GM18867 (cell line): ENCODE measurements around the gene RBM33.
A peak's percentile ranks its signal among the peaks of the same experiment; 100 is the strongest.

Source experiments
- ATAC-seq: cut with Tn5 transposase; IDR thresholded peaks from one replicate; pipeline ENCODE4 v1.9.1; 2021; ENCODE audit warnings: mild to moderate bottlenecking, moderate library complexity; ENCODE audit not compliant: unreplicated experiment

RBM33 gene

DNA sequence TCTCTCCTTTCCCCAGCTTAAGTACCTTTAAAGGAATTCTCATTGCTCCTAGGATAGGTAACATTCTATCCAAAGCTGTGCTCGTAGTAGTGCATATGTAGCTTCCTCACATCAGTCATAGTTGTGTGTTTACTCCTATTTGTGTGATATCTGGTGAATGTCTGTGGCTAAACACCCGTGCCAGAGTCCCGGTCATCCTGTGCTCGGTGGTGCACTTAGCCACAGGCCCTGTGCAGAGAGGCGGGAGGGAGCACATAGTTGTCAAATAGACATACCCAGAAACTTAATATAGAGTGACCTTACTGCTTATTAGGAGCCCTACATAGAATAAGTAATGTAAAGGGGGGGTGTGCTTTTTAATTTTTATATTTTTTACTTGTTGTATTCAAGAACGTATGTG, 76.6 kb downstream of the RBM33 start:
- no peak for ATAC-seq

DNA sequence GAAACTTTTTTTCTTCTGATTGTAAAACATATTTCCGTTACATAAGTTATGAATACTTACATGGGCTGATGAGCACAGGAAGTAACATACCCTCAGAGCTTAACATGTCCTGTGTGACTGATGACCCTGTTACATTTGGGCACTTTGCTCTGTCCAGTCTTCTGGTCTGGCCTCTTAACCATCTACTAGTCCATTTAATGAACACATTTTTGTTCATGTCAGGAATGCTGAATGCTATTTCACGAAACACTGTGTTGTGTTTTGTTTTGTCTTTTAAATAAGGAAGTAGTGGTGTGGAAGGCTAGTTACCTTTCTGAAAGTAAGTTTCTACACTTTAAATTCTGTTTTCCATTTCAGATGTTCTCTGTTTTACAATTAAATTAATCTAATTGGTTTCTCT, 77.7 kb downstream of the RBM33 start:
- peak; percentile 61 for ATAC-seq

DNA sequence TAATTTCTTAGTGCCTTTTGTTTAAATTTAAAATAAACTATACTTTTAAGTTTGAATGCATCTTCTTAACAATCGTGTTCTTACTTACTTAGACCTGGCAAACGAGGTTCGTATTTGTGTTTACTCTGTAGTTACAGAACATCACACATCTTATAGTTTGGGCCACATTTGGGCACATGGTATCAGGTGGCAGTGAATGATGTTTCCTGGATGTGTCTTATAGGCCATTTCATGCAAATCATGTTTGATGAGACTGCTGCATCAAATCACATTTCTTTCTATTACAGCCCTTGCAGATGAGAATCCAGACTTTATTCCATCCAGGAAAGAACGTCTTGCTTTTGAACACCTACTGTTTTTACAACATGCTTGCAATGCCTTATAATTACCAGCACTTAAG, 78.5 kb downstream of the RBM33 start:
- no peak for ATAC-seq

DNA sequence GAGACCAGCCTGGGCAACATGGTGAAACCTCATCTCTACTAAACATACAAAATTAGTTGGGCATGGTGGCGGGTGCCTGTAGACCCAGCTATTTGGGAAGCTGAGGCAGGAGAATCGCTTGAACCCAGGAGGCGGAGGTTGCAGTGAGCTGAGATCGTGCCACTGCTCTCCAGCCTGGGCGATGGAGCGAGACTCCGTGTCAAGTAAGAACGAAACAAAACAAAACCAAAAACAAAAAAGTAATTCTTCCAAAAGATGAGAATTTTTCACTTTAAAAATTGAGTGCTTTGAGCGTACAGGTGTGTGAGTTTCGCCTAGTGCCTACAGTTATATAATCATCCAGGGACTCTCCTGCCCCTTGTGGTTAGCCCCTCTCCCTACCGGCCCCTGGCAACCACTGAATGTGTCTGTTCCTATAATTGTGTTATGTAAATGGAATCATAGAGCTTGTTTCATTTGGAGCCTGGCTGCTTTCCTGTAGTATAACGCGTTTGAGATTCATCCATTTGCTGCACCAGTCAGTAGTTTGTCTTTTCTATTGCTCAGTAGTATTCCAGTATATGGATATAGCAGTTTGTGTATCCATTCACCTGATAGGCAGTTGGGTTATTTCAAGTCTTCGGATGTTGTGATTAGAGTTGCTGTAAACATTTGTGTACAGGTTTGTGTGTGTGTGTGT, 80.0 kb downstream of the RBM33 start:
- peak; percentile 61 for ATAC-seq

DNA sequence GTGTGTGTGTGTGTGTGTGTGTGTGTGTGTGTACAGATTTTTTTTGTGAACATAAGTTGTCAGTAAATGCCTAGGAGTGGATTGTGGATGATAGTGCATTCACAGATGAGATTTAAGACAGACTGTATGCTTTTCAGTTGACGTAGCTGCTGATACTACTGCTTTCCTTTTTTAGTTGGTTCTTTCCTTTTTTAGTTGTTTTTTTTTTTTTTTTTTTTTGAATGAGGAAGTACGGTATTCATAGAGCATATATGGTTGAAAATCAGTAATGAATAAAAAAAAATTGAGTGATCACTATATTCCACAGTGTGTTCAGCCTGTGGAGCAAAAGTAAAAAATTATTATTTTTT, 80.5 kb downstream of the RBM33 start:
- ATAC-seq = no peak

DNA sequence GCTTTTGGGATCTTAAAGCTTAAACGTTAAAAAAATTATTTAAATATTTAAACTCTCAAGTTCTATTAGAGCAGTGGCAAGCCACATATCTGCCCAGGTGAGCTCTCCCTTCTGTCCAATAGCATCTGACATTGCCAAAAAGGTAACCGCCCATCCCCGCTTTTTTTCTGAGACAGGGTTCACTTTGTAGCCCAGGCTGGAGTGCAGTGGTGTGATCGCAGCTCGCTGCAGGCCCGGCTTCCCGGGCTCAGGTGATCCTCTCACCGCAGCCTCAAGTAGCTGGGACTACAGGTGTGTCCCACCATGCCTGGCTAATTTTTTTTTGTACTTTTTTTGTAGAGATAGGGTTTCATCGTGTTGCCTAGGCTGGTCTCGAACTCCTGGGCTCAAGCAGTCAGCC, 83.2 kb downstream of the RBM33 start:
- ATAC-seq = no peak

DNA sequence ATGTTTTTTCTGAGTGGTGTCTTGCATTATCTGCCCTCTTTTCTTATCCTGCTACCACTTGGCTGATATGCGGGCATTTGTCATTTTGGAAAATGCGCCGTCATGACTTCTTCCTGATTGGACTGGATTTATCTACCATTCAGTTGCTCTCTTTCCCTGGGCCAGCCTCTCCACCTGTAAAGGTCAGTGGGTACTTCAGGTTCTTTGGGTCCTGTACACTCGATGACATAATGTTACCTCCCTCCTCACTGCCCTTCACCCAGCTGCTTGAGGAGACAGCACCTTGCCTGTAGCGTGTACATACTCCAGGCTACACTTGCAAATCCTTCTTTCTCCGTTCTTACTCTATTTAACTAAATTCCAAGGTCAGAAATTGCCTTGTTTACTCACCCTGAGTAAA, 83.7 kb downstream of the RBM33 start:
- ATAC-seq = no peak

DNA sequence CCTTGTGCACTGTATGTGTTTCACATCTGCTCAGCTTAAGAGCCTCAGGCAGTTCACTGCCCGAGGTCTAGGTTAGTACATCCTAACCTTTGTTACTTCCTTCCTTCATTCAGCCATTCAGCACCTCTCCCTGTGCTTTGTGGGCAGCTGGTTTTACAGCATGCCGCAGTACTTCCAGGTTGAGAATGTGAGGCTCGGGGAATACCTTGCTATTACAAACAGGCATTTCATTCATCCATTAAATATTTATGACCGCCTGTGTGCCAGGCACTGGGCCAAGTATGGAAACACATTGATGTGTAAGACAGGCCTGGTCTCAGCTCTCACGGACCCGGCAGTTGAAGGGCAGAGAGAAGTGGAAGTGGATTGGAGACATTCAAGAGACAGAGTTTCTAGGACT, 85.4 kb downstream of the RBM33 start:
- no peak for ATAC-seq

DNA sequence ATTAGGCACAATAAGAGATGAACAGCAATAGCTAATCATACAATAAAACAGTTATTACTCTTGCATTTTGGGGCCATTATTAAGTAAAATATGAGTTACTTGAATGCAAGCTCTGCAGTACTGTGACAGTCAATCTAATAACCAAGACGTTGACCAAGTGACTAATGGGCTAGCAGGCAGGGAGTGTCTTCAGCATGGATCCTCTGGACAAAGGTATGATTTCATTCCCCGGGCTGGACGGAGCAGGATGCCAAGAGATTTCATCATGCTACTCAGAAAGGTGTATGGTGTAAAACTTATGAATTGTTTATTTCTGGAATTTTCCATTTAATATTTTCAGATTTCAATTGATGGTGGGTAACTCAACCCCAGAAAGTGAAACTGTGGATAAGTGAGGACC, 86.9 kb downstream of the RBM33 start:
- ATAC-seq = no peak

DNA sequence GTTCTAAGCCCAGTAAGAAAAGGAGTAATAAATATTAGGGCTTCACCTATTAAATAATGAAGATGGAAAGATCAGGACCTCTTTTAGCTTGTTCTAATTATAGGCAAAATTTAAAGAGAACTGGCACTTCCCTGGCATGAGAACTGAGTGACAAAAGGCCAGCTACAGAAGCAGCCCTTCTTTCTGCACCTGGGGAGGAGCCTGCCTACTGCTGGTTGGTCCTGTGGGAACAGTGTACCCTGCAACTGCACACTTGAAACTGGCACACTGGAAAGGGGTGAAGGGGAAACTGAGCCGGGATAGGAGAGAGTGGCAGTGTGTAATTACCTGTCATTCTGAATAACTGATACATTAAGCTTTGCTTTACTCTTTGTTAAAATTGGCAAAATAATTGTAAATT, 87.4 kb downstream of the RBM33 start:
- peak; percentile 19 for ATAC-seq

DNA sequence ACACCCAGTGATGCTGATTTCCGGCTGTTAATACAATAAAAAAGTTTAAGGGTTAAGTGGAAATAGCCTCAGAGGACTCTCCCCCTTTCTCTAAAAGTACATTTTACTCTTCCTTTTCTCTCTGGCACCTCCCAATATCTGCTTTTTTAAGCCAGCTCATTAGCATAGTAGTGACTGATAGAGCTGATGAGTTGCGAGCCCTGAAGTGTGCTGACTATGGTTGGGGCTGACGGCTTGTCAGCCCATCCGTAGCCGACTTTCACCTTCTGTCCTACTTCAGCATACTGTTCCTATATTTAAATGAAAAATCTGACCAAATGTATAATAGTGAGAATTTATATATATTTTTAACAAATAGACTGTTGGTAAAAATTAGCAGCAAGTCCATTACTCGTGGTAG, 87.8 kb downstream of the RBM33 start:
- peak; percentile 76 for ATAC-seq

DNA sequence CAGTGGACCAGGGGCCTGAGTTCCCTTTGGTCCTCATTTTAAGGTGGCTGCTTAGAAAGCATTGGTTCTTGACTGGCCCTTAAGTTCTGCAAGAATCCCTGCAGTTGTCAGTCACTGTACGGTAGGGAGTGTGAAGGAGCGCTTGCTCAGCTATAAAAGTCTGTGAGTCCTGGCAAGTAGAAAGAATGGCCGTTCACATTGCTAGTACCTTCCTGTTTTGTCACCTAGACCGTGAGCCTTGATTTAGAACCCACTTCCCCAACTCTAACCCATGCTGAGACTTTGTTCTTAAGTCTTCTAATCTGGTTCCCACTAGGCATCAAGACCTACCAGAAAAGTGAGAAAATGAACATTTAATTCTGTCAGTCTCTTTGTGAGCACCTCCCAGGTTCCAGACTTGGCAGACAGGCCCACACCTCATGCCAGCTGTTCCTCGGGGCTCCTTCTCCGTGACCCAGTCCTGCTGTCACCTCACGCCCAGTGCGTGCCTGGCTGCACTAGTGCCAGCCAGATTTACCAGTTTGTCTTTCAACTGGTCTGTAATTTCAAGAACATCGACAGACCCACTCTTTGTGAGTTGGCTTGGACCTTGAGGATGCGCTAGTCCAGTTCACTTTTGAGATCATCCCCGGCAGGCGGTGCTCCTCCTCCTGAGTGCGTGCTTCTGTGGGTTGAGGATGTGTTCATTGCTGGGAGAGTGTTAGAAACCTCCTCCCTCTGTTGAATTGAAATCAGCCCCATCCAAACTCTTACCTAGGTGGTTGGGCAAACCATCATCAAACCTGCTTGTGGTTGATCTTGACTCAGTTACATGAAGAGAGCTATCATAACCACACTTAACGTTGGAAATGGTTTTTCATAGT, 89.4 kb downstream of the RBM33 start:
- ATAC-seq = no peak

DNA sequence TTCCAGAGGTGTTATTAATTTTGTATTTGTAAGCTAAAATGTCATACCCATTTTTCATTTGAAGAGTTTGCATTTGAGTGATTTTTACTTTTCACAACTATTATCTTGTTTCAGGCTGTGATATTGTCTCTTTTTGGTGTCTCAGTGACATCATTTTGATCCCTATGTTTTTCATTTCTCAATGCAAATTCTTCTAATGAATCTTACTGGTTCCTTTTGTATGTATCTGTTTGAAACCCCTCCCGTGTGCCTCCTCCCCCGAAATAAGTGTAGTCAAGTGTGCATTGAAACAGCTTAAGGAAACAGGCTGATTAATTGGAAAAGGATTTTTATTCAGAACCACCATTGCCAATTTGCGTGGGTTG, 90.0 kb downstream of the RBM33 start:
- ATAC-seq = no peak

DNA sequence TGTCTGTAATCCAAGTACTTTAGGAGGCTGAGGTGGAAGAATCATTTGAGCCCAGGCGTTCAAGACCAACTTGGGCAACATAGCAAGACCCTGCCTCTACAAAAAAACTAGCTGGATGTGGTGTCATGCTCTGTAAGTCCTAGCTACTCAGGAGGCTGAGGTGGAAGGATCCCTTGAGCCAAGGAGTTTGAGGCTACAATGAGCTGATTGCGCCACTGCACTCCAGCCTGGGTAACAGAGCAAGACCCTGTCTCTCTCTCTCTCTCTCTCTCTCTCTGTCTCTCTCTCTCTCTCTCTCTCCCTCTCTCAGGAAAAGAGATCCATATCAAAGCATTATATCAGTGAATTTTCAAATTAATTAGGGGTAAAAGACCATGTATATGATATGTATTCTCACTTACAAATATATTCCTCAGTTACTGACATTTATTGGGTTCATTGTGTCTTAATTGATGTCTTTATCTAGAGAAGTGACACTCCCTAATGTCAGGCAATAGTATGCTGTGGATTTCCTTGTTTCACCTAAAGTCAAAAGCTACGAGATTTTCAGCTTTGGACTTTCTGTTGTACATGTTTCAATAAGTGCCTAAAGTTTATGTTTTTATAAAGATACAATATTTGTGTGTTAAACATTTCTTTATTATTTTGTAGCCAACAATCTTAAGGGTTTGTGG, 91.1 kb downstream of the RBM33 start:
- ATAC-seq = no peak

DNA sequence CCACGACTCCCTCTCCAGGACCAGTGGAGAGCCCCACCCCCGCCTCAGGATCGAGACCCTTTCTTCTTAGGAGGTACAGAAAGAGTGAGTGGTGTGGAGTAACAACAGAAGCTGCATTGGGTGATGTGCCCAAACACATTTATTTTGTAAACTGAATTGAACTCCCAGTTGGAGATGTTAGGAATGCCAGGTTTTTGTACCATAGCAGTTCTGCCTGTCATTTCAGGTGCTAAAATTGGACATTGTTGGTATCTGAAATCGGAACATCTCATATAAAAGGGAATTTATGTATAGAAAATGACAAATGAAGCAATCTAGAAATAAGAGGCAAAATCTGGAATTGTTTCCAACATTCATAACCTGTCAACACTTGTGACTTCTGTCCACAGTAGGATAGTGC, 93.1 kb downstream of the RBM33 start:
- ATAC-seq = no peak

DNA sequence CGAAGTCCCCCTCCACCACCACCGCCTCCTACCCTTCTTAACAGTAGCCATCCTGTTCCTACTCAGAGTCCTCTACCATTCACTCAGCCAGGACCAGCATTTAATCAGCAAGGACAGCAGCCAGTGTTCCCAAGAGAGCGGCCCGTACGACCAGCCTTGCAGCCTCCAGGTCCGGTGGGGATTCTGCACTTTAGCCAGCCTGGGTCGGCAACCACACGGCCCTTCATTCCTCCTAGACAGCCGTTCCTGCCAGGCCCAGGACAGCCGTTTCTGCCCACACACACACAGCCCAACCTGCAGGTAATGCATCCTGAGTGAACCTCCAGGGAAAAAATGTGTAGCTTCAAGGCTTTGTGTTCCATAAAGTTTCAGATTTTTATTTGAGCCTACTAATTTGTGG, 93.6 kb downstream of the RBM33 start:
- no peak for ATAC-seq

DNA sequence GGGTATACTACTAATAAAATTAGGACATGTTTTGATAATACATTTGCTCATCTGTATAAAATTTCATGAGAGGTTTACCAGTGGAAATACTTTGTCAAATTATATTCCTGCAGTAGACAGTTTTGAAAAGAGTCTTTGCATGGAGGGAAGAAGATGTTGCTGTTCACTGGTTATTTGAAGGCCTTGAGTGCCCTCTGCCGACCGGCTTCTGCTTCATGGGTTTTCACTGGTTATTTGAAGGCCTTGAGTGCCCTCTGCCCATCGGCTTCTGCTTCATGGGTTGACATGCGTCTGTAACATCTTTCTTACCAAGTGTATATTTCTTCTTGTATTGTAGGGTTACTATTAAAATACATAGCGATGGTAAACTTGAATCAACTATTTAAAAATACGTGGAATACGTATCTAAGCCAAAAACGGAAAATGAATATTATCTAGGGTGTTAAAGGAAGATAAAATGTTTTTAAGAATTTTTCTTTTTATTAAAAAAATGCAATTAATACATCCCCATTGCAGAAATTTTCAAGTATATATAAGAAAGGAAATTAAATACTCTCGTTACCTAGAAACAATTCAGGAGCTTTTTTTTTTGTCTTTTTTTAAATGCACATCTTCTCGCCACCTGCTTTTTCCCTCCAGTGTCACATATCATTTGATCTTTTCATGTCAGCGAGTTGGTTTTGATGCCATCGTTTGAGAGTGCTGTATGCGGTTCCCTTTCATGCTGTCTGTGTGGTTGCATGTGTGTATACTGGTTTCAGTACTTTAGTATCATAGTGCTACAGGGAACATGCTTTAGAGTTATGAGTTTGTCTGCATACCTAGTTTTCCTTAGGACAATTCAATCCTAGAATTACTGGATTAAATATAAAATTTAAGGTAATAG, 94.4 kb downstream of the RBM33 start:
- ATAC-seq = peak; percentile 29

DNA sequence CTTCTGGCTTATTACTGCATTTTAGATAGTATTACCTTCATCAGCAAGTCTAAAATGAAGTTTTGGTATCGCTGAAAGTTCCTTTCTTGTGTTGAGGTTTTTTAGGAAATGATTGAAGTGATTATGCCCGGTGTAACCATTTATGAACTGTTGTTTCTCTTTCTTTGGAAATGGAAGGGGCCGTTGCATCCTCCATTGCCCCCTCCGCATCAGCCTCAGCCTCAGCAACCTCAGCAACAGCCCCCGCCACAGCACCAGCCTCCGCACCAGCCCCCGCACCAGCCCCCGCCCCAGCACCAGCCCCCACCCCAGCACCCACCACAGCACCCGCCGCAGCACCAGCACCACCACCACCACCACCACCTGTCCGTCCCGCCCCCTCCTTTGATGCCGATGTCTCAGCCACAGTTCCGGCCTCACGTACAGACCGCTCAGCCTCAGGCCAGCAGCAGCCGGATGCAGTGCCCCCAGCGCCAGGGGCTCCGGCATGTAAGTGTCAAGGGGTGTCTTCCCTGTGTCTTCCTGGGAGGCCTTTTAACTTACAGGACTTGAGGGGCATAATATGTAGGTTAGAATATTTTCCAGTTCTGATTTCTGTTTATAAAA, 95.2 kb downstream of the RBM33 start:
- ATAC-seq = no peak

DNA sequence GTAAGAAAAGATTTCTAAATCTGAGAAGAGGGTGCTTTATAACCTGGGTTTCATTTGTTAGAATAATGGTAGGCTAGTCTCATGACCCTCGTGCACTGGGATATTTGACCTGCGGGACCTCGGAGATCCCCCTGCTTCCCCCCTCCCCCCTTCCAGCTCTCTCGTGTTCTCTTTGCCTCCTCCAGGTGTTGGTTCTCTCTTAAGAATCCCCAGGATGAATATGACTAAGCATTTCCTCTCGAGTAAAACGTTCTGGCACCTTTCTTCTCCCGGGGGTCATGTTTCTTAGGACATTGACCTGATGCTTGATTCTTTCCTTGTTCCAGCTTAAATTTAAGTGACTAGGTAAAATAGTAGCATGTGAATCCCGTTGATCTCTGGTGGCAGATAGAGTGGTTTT, 96.6 kb downstream of the RBM33 start:
- no peak for ATAC-seq

DNA sequence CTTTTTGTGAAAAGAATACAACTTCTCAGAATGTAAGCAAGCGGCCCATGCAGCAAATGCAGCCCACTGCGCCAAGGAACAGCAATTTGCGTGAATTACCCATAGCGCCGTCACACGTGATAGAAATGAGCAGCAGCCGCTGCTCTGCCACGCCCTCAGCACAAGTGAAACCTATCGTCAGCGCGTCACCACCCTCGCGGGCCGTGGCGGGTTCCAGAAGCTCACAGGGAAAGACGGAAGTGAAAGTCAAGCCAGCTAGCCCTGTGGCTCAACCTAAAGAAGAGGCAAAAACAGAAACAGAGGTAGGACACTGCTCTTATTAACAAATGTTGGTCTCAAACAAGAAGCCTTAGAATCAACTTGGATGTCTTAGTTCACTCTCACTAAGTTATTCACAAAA, 97.3 kb downstream of the RBM33 start:
- peak; percentile 89 for ATAC-seq

DNA sequence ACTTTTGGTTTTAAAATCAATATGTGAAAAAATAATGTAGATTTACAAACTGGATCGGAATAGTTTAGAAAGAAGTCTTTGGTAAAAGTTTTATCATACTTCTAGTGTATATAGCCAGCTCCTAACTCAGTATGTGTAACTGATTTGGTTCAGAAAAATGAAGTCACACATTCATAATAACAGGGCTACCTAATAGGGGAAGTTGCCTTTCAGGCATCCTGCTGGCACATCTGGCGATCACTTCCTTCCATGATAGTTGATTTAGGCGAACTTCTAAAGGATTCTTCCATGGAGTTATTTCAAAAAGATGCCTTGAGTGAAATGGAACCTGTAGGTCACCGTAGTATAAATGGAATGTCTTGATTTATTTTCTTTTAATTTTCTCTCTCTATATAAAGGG, 98.7 kb downstream of the RBM33 start:
- ATAC-seq = no peak
